ENCODE results near the gene ZNF516. TPM values are rescaled to one million over a fixed set of nuclear protein-coding genes. Genes with fewer than 3 reads are reported as not detected.

The ZNF516 gene
- polyA plus RNA-seq, 3 donors: 5.0 to 41.9 (median 8.6) TPM

DNA sequence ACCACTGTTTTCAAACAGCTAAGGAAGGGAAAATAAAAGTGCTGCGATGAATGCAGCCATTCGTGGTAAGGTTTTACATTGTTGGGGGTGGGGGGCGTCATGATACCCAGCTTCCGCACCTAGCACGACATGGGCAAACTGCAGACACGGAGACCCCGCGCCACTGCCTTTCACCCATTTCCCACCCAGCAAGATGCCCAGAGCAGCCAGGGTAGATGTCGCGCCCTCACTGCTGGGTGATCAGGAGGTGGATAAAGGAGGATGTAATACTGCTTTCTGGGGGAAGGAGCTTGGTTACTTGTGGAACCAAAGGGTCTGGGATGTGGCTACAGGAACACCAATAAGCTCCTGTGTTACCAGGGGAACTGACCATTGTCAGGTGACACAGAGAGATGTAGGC, 138.4 kb downstream of the ZNF516 start:
- Histone ChIP-seq H4K20me1 (ENCODE audit: insufficient read depth, low read length) (peaks cover 85% of the 10 kb centered on the region), H3K4me3 (replicated peaks in 1 of 3; ENCODE audit: low read depth in 2 of 3, low read length in 3 of 3) (no peak overlapping the region), H3K4me2 (replicated peaks; ENCODE audit: extremely low read depth, low read length, poor library complexity, severe bottlenecking) (no peak overlapping the region), H3K27ac (ENCODE audit: low read depth in 1 of 2, low read length in 2 of 2) (no peak overlapping the region), H3K27me3 (ENCODE audit: control insufficient read depth in 2 of 2, insufficient read depth in 2 of 2, low read length in 2 of 2) (no peaks in the 10 kb centered on the region), H3K36me3 (replicated peaks in 1 of 2; ENCODE audit: control insufficient read depth in 1 of 2, insufficient read depth in 2 of 2, low read length in 2 of 2) (peaks cover 51 to 59% of the 10 kb centered on the region in 2 donors), H2AFZ (ENCODE audit: insufficient read depth, low read depth, low read length, poor library complexity, severe bottlenecking) (no peak overlapping the region), H3K9ac (ENCODE audit: insufficient read depth, low read length, poor library complexity, severe bottlenecking) (no peak overlapping the region), H3K79me2 (ENCODE audit: insufficient read depth, low read length) (peaks cover 4% of the 10 kb centered on the region), H3K4me1 (ENCODE audit: control insufficient read depth in 1 of 2, insufficient read depth in 2 of 2, low read length in 2 of 2) (no peaks in the 10 kb centered on the region), H3K9me3 (replicated peaks in 1 of 2; ENCODE audit: control insufficient read depth in 1 of 2, insufficient read depth in 1 of 2, low read length in 2 of 2) (peaks cover 0 to 5% of the 10 kb centered on the region in 2 donors)
- no peak for DNase-seq
- Mint-ChIP-seq H3K9me3 (peaks cover 1 to 13% (median 6%) of the 10 kb centered on the region in 7 donors), H3K36me3 (peaks cover 57 to 59% of the 10 kb centered on the region in 2 donors), H3K27ac (peak overlapping the region in 2 of 7 donors; percentile 52 to 74), H3K4me1 (no peaks in the 10 kb centered on the region), H3K27me3 (ENCODE audit: low read depth in 3 of 3) (peaks cover 0 to 3% (median 0%) of the 10 kb centered on the region in 3 donors), H3K4me3 (no peak overlapping the region)
- TF ChIP-seq, protein P1, sequence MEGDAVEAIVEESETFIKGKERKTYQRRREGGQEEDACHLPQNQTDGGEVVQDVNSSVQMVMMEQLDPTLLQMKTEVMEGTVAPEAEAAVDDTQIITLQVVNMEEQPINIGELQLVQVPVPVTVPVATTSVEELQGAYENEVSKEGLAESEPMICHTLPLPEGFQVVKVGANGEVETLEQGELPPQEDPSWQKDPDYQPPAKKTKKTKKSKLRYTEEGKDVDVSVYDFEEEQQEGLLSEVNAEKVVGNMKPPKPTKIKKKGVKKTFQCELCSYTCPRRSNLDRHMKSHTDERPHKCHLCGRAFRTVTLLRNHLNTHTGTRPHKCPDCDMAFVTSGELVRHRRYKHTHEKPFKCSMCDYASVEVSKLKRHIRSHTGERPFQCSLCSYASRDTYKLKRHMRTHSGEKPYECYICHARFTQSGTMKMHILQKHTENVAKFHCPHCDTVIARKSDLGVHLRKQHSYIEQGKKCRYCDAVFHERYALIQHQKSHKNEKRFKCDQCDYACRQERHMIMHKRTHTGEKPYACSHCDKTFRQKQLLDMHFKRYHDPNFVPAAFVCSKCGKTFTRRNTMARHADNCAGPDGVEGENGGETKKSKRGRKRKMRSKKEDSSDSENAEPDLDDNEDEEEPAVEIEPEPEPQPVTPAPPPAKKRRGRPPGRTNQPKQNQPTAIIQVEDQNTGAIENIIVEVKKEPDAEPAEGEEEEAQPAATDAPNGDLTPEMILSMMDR (IDR thresholded peaks at IDR 0.05): no peak
- WGBS (ENCODE audit: insufficient coverage): 100% methylated on average over 3 of the region's 10 CpGs
- intact Hi-C loops (cut with micrococcal nuclease): no loop called here

DNA sequence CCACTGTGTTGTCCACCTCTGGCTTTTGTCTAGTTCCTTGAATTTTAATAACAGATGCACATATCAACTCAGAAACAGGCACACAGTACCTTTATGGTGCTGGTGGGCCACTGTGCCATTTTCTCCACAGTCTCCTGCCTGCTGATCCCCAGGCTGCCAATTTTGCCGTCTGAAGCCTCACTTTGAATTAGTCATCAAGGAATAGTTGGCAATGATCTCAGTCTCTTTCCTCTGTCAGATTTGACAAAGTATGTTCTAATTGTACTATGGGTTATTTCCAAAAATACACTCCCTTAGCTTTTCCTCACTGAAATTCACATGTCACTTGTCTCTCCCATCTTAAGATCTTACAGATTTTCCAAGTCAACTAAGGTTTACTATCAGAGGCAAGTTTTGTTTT, 140.7 kb downstream of the ZNF516 start:
- intact Hi-C loops (cut with micrococcal nuclease): no loop called here
- H3K27me3 Mint-ChIP-seq (ENCODE audit: low read depth in 3 of 3): peaks cover 0 to 3% (median 2%) of the 10 kb centered on the region in 3 donors

More for the DNA sequence above, 140.7 kb downstream of the ZNF516 start:
- Mint-ChIP-seq H3K36me3 (peaks cover 37 to 39% of the 10 kb centered on the region in 2 donors), H3K4me3 (no peak overlapping the region), H3K4me1 (peaks cover 1% of the 10 kb centered on the region), H3K9me3 (peaks cover 0 to 13% (median 6%) of the 10 kb centered on the region in 7 donors), H3K27ac (no peak overlapping the region)
- Histone ChIP-seq H3K27me3 (ENCODE audit: control insufficient read depth in 2 of 2, insufficient read depth in 2 of 2, low read length in 2 of 2) (no peaks in the 10 kb centered on the region), H3K79me2 (ENCODE audit: insufficient read depth, low read length) (no peaks in the 10 kb centered on the region), H3K36me3 (replicated peaks in 1 of 2; ENCODE audit: control insufficient read depth in 1 of 2, insufficient read depth in 2 of 2, low read length in 2 of 2) (peaks cover 33 to 38% of the 10 kb centered on the region in 2 donors), H3K27ac (ENCODE audit: low read depth in 1 of 2, low read length in 2 of 2) (no peak overlapping the region), H3K9ac (ENCODE audit: insufficient read depth, low read length, poor library complexity, severe bottlenecking) (no peak overlapping the region), H3K4me1 (ENCODE audit: control insufficient read depth in 1 of 2, insufficient read depth in 2 of 2, low read length in 2 of 2) (no peaks in the 10 kb centered on the region), H3K9me3 (replicated peaks in 1 of 2; ENCODE audit: control insufficient read depth in 1 of 2, insufficient read depth in 1 of 2, low read length in 2 of 2) (peaks cover 0 to 5% of the 10 kb centered on the region in 2 donors), H3K4me2 (replicated peaks; ENCODE audit: extremely low read depth, low read length, poor library complexity, severe bottlenecking) (no peak overlapping the region), H2AFZ (ENCODE audit: insufficient read depth, low read depth, low read length, poor library complexity, severe bottlenecking) (no peak overlapping the region), H3K4me3 (replicated peaks in 1 of 3; ENCODE audit: low read depth in 2 of 3, low read length in 3 of 3) (no peak overlapping the region), H4K20me1 (ENCODE audit: insufficient read depth, low read length) (peaks cover 66% of the 10 kb centered on the region)
- no CpG with 5 or more reads among the region's 1 CpG for WGBS (ENCODE audit: insufficient coverage)
- TF ChIP-seq, protein P1 (IDR thresholded peaks at IDR 0.05): no peak
- no peak for DNase-seq
